IMR-90 (cell line): Measurements from ENCODE around the gene INPP5A. TPM values are rescaled to one million over a fixed set of nuclear protein-coding genes. Genes with fewer than 3 reads are reported as not detected.

Source experiments
- ATAC-seq: fragments of 200-7000 bp; cut with Tn5 transposase; 2 replicates; pipeline ENCODE4 v1.9.1; 2020; ENCODE audit warnings: low read depth, mild to moderate bottlenecking, moderate library complexity
- BruUV-seq: library from RNA; stranded (reverse); fragments of 400-500 nt; replicated peaks from 2 replicates; lab custom pipeline; 2021; lab: Mats Ljungman, UMichigan
- CTCF ChIA-PET: fragments of 300-600 bp; formaldehyde crosslinking; extraction: SDS; loops from one replicate; lab custom pipeline; 2021; ENCODE audit warnings: antibody characterized with exemption; lab: Yijun Ruan, JAX
- POLR2A ChIA-PET: fragments of 300-600 bp; sonication (Branson Sonifier 250); formaldehyde crosslinking; loops from one replicate; lab custom pipeline; 2022; ENCODE audit warnings: antibody characterized with exemption; ENCODE audit not compliant: unreplicated experiment; lab: Charles Lee
- DNase-seq: peaks from one replicate; pipeline ENCODE4 v3.0.0; 2013
- H2AFZ ChIP-seq: replicated peaks from 2 replicates; pipeline ENCODE3; 2013; ENCODE audit warnings: low read length, mild to moderate bottlenecking; ENCODE audit not compliant: poor library complexity
- H2AK5ac ChIP-seq: 2 replicates; pipeline ENCODE4 v1.6.1; 2013; ENCODE audit warnings: low read depth, low read length, inconsistent platforms
- H2AK9ac ChIP-seq: replicated peaks from 2 replicates; pipeline ENCODE3; 2013; ENCODE audit warnings: mild to moderate bottlenecking, low read depth, low read length, moderate library complexity; ENCODE audit not compliant: poor library complexity
- H2BK120ac ChIP-seq: 2 replicates; pipeline ENCODE4 v1.6.1; 2013; ENCODE audit warnings: low read depth, low read length, inconsistent platforms
- H2BK15ac ChIP-seq: 3 replicates; pipeline ENCODE4 v1.6.1; 2013; ENCODE audit warnings: low read depth, low read length, inconsistent platforms
- H2BK20ac ChIP-seq: 2 replicates; pipeline ENCODE4 v1.6.1; 2013; ENCODE audit warnings: low read depth, mild to moderate bottlenecking, inconsistent platforms, low read length, moderate library complexity
- H2BK5ac ChIP-seq: 2 replicates; pipeline ENCODE4 v1.6.1; 2013; ENCODE audit warnings: mild to moderate bottlenecking, low read depth, low read length, inconsistent platforms; ENCODE audit not compliant: poor library complexity, severe bottlenecking
- H3K14ac ChIP-seq: replicated peaks from 2 replicates; pipeline ENCODE4 v1.6.1; 2013; ENCODE audit warnings: low read depth, low read length, inconsistent platforms
- H3K18ac ChIP-seq: 2 replicates; pipeline ENCODE4 v1.6.1; 2013; ENCODE audit warnings: low read depth, low read length, control low read depth
- H3K23ac ChIP-seq: 2 replicates; pipeline ENCODE4 v1.6.1; 2013; ENCODE audit warnings: low read depth, low read length, inconsistent platforms
- H3K27ac ChIP-seq: 2 replicates; pipeline ENCODE4 v1.5.1; 2013; ENCODE audit warnings: mild to moderate bottlenecking, control low read depth, low read length; ENCODE audit not compliant: insufficient read depth
- H3K27me3 ChIP-seq: 2 replicates; pipeline ENCODE4 v1.6.1; 2013; ENCODE audit warnings: low read length; ENCODE audit not compliant: control insufficient read depth, insufficient read depth
- H3K36me3 ChIP-seq: 2 replicates; pipeline ENCODE4 v1.6.1; 2013; ENCODE audit warnings: low read length, mixed read lengths; ENCODE audit not compliant: control insufficient read depth, insufficient read depth
- H3K4ac ChIP-seq: 2 replicates; pipeline ENCODE4 v1.6.1; 2013; ENCODE audit warnings: low read depth, low read length, inconsistent platforms
- H3K4me1 ChIP-seq: 2 replicates; pipeline ENCODE4 v1.6.1; 2013; ENCODE audit warnings: low read length, mixed read lengths; ENCODE audit not compliant: control insufficient read depth, insufficient read depth
- H3K4me2 ChIP-seq: 2 replicates; pipeline ENCODE4 v1.6.1; 2013; ENCODE audit warnings: low read depth, mild to moderate bottlenecking, control low read depth, low read length, moderate library complexity
- H3K4me3 ChIP-seq: 2 replicates; pipeline ENCODE4 v1.5.1; 2013; ENCODE audit warnings: low read depth, mild to moderate bottlenecking, control low read depth, low read length, moderate library complexity; ENCODE audit not compliant: insufficient read depth
- H3K56ac ChIP-seq: 2 replicates; pipeline ENCODE4 v1.6.1; 2013; ENCODE audit warnings: low read length, inconsistent platforms; ENCODE audit not compliant: insufficient read depth; ENCODE audit errors: extremely low read depth
- H3K79me1 ChIP-seq, 2 experiments: 2 replicates each; pipeline ENCODE4 v1.6.1; 2013; ENCODE audit warnings: low read length in 2 of 2, inconsistent platforms in 1 of 2, low read depth in 1 of 2
- H3K9ac ChIP-seq: 2 replicates; pipeline ENCODE4 v1.6.1; 2013; ENCODE audit warnings: low read depth, low read length, control low read depth
- H3K9me1 ChIP-seq: 2 replicates; pipeline ENCODE4 v1.6.1; 2013; ENCODE audit warnings: low read length, inconsistent platforms; ENCODE audit not compliant: insufficient read depth
- H3K9me3 ChIP-seq: 2 replicates; pipeline ENCODE4 v1.6.1; 2013; ENCODE audit warnings: low read length; ENCODE audit not compliant: control insufficient read depth, insufficient read depth
- H4K20me1 ChIP-seq: 2 replicates; pipeline ENCODE4 v1.6.1; 2013; ENCODE audit warnings: low read length, inconsistent platforms; ENCODE audit not compliant: insufficient read depth
- H4K5ac ChIP-seq: 2 replicates; pipeline ENCODE4 v1.6.1; 2013; ENCODE audit warnings: mild to moderate bottlenecking, low read depth, low read length, control low read depth
- H4K8ac ChIP-seq, 2 experiments: 2 replicates each; pipeline ENCODE4 v1.6.1; 2013; ENCODE audit warnings: low read depth in 2 of 2, low read length in 2 of 2, control low read depth in 1 of 2, inconsistent platforms in 1 of 2
- H4K91ac ChIP-seq: 2 replicates; pipeline ENCODE4 v1.6.1; 2013; ENCODE audit warnings: low read depth, low read length, inconsistent platforms; ENCODE audit not compliant: insufficient read depth
- BHLHE40 ChIP-seq: fragments of 150-350 bp; IDR thresholded peaks from 2 replicates; pipeline ENCODE4 v1.6.1; 2016; ENCODE audit warnings: mild to moderate bottlenecking, low read depth, low read length
- MXI1 ChIP-seq: IDR thresholded peaks from 2 replicates; pipeline ENCODE4 v1.6.1; 2012; ENCODE audit warnings: low read depth, mild to moderate bottlenecking, low read length, moderate library complexity, borderline replicate concordance
- NFE2L2 ChIP-seq: fragments of 150-350 bp; IDR thresholded peaks from 2 replicates; pipeline ENCODE4 v1.6.1; 2016; ENCODE audit warnings: low read depth, mild to moderate bottlenecking, low read length
- RAD21 ChIP-seq: IDR thresholded peaks from 2 replicates; pipeline ENCODE4 v1.6.1; 2012; ENCODE audit warnings: low read length, improper control_type of control experiment
- RCOR1 ChIP-seq: IDR thresholded peaks from 2 replicates; pipeline ENCODE4 v1.6.1; 2012; ENCODE audit warnings: mild to moderate bottlenecking, low read length, improper control_type of control experiment; ENCODE audit not compliant: insufficient replicate concordance
- WGBS, 2 experiments: methylation state at CpG; one replicate each; pipeline versions ENCODE4 v1.1.5 to v1.1.7; 2013; ENCODE audit warnings: missing lambda C conversion rate in 2 of 2; ENCODE audit not compliant: insufficient read length in 1 of 2; ENCODE audit errors: extremely low coverage in 2 of 2; 5-methylcytosine and 5-hydroxymethylcytosine counted together
- dilution Hi-C: fragments of 300-500 bp; cut with HindIII; formaldehyde crosslinking; loops from one replicate; pipeline ENCODE4 v1.14.3; 2018; ENCODE audit warnings: low sequenced_read_pairs; ENCODE audit not compliant: unreplicated experiment
- in situ Hi-C: fragments of 300-500 bp; cut with MboI; formaldehyde crosslinking; loops from 3 replicates; pipeline ENCODE4 v1.14.3; 2019; ENCODE audit warnings: low sequenced_read_pairs, inconsistent platforms, mixed read lengths
- intact Hi-C: fragments of 100-400 bp; cut with micrococcal nuclease; formaldehyde crosslinking; loops from 2 replicates; pipeline ENCODE4 v1.10.0; 2022
- polyA plus RNA-seq, 3 experiments: library from polyadenylated mRNA; depleted of rRNA; stranded (reverse); fragments of >200 nt; gene quantifications; 2 replicates each; pipeline ENCODE4 v1.2.3, GENCODE V29; 2012; ENCODE audit warnings: low replicate concordance in 1 of 3
- total RNA-seq: library from RNA; depleted of rRNA; stranded (reverse); fragments of >200 nt; gene quantifications from 2 replicates; pipeline ENCODE4 v1.2.3, GENCODE V29; 2012
- TF ChIP-seq, protein P1 (sequence below): fragments of 150-350 bp; IDR thresholded peaks from 2 replicates; pipeline ENCODE4 v1.6.1; 2017; ENCODE audit warnings: mild to moderate bottlenecking, antibody characterized with exemption, low read length, low read depth

The INPP5A gene
- total and polyA plus RNA-seq, 2 of the 4 experiments (the other 2 are of a cell fraction): 21.4 to 36.7 TPM

DNA sequence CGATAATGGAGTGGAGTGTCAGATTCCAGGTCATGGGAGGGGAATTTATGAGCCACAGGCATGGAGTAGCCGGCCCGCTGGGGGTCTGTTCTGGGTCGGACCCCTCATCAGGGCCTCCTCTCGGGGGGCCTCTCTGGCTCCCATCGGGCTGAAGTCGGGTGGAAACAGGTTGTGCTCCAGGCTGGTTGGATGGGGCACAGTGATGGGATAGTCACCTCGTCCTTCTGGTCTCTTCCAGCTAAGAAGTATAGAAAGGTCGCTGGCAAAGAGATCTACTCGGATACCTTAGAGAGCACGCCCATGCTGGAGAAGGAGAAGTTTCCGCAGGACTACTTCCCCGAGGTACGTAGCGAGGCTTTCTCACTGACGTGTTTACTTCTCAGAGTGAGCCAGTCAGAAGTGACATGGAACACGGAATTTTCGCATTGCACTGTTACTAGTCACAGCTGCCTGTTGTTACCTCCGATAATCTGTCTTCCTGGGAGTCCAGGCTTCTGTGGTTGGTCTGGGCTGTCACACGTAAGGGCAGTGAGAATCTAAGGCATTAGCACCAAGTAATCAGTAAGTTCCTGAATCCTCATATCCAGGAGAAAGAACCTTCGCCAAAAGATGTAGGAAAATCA lies 160.1 kb downstream of the INPP5A start:
- Histone ChIP-seq H2AFZ (no peak overlapping the region), H3K27me3 (no peaks in the 10 kb centered on the region), H2BK20ac (no peak overlapping the region), H4K5ac (no peak overlapping the region), H3K79me1 (peaks cover 0 to 12% of the 10 kb centered on the region in 2 experiments; a peak in 2 of 4 replicates), H2BK120ac (no peak overlapping the region), H3K4ac (no peak overlapping the region), H3K9me3 (no peaks in the 10 kb centered on the region), H3K18ac (no peak overlapping the region), H3K27ac (no peak overlapping the region), H4K8ac (no peak overlapping the region), H3K23ac (no peak overlapping the region), H3K9ac (no peak overlapping the region), H4K91ac (no peak overlapping the region), H2AK9ac (no peak overlapping the region), H3K9me1 (no peaks in the 10 kb centered on the region), H2BK15ac (no peak overlapping the region), H2AK5ac (no peak overlapping the region), H3K56ac (no peak overlapping the region), H2BK5ac (no peak overlapping the region), H3K36me3 (0 out of 2 replicates have a peak, but pooled peaks cover 11% of the 10 kb centered on the region), H3K4me2 (no peak overlapping the region), H3K4me3 (no peak overlapping the region), H3K4me1 (peaks cover 14% of the 10 kb centered on the region), H3K14ac (no peak overlapping the region), H4K20me1 (no peaks in the 10 kb centered on the region)
- CTCF ChIA-PET: no interaction called here
- no TSS peak for BruUV-seq
- dilution Hi-C loops: no loop called here
- 79% methylated on average over 11 of the region's 21 CpGs; no CpG with 5 or more reads in 1 of the 2 experiments for WGBS, 2 experiments
- intact Hi-C loops: no loop called here
- DNase-seq (peak; percentile 6), ATAC-seq (no peak)
- in situ Hi-C loops: no loop called here
- TF ChIP-seq, protein P1, sequence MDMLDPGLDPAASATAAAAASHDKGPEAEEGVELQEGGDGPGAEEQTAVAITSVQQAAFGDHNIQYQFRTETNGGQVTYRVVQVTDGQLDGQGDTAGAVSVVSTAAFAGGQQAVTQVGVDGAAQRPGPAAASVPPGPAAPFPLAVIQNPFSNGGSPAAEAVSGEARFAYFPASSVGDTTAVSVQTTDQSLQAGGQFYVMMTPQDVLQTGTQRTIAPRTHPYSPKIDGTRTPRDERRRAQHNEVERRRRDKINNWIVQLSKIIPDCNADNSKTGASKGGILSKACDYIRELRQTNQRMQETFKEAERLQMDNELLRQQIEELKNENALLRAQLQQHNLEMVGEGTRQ: no peak
- TF ChIP-seq MXI1 (no peak), BHLHE40 (no peak), RCOR1 (no peak), NFE2L2 (no peak), RAD21 (no peak)
- POLR2A ChIA-PET: no interaction called here
